Measurements from ENCODE around the gene SAMD14.

DNA sequence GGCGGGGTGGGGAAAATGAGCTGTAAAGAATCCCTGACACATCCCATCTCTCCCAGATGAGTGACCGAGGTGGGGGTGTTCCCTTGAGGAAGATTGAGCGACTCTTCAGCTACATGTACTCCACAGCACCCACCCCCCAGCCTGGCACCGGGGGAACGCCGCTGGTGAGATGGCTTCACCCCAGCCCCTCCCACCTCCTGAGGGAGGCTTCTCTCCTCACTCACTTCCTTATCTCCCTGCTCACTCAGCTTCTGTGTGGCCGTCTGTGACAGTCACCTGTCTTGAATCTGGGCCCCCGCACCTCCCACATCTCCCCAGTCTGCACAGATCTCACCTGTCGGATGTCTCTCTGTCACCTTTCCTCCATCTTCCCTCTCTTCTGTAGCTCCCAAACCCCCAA is 21.4 kb downstream of the SAMD14 start:
- TF ChIP-seq, protein P1, sequence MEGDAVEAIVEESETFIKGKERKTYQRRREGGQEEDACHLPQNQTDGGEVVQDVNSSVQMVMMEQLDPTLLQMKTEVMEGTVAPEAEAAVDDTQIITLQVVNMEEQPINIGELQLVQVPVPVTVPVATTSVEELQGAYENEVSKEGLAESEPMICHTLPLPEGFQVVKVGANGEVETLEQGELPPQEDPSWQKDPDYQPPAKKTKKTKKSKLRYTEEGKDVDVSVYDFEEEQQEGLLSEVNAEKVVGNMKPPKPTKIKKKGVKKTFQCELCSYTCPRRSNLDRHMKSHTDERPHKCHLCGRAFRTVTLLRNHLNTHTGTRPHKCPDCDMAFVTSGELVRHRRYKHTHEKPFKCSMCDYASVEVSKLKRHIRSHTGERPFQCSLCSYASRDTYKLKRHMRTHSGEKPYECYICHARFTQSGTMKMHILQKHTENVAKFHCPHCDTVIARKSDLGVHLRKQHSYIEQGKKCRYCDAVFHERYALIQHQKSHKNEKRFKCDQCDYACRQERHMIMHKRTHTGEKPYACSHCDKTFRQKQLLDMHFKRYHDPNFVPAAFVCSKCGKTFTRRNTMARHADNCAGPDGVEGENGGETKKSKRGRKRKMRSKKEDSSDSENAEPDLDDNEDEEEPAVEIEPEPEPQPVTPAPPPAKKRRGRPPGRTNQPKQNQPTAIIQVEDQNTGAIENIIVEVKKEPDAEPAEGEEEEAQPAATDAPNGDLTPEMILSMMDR (IDR thresholded peaks at IDR 0.05) = no peak
- no peak for TF ChIP-seq POLR2A (IDR thresholded peaks at IDR 0.05)
- no peak for TF ChIP-seq POLR2AphosphoS5 (IDR thresholded peaks at IDR 0.05)
